Right lobe of liver (tissue), 4 donors: ENCODE data around the gene SPRED2.

Experiments
- CTCF ChIP-seq, 4 donors: fragments of 200-600 bp in 3 of 4; fragments of 450-650 bp in 1 of 4; IDR thresholded peaks; one replicate each; pipeline versions ENCODE4 v1.5.1 to v1.8.0; 2016 to 2022; ENCODE audit warnings: antibody characterized with exemption in 4 of 4, mild to moderate bottlenecking in 2 of 4
- POLR2A ChIP-seq: fragments of 450-650 bp; IDR thresholded peaks from one replicate; pipeline ENCODE4 v1.6.1; 2017; ENCODE audit warnings: antibody characterized with exemption, mild to moderate bottlenecking
- donor health status: DM: no; HTN: no; CAD: no.
- donor health status: DM: no; HTN: no; CAD: no.
- donor health status: DM: no; HTN: yes; CAD: no.

- TF ChIP-seq CTCF (IDR thresholded peaks at IDR 0.05) (no peak), POLR2A (no peak)
These were observed 135.4 kb downstream of the SPRED2 start for GRCh38 chr2:65296971-65297370.
